PC-3 (cell line): ENCODE measurements around the gene U2AF1L4. TPM values are rescaled to one million over a fixed set of nuclear protein-coding genes. Genes with fewer than 3 reads are reported as not detected.

ENCODE experiments used
- ATAC-seq: fragments of 200-7000 bp; cut with Tn5 transposase; 2 replicates; pipeline ENCODE4 v1.9.1; 2020; ENCODE audit warnings: mild to moderate bottlenecking, moderate library complexity
- BruUV-seq: library from RNA; stranded (reverse); fragments of 400-500 nt; replicated peaks from 2 replicates; lab custom pipeline; 2021; lab: Mats Ljungman, UMichigan
- CTCF ChIA-PET: fragments of 300-600 bp; sonication (Branson Sonifier 250); formaldehyde crosslinking; loops from one replicate; lab custom pipeline; 2022; ENCODE audit warnings: antibody characterized with exemption; lab: Charles Lee
- POLR2A ChIA-PET: fragments of 300-600 bp; sonication (Branson Sonifier 250); formaldehyde crosslinking; loops from one replicate; lab custom pipeline; 2022; ENCODE audit warnings: antibody characterized with exemption; ENCODE audit not compliant: unreplicated experiment; lab: Charles Lee
- DNase-seq: peaks from one replicate; pipeline ENCODE4 v3.0.0-alpha.2; 2015
- H2AFZ ChIP-seq: fragments of 300-600 bp; sonication (generic); 2 replicates; pipeline ENCODE4 v1.6.0; 2016; ENCODE audit warnings: antibody characterized with exemption, low read length
- H3F3A ChIP-seq: fragments of 300-600 bp; sonication (generic); one replicate; pipeline ENCODE4 v1.6.0; 2017; ENCODE audit warnings: antibody characterized with exemption, low read length, control low read depth, mild to moderate bottlenecking; ENCODE audit not compliant: unreplicated experiment
- H3K27ac ChIP-seq: fragments of 300-600 bp; sonication (generic); 2 replicates; pipeline ENCODE4 v1.5.1; 2016; ENCODE audit warnings: mild to moderate bottlenecking, low read length
- H3K27me3 ChIP-seq: fragments of 300-600 bp; sonication (generic); 2 replicates; pipeline ENCODE4 v1.6.1; 2016; ENCODE audit warnings: low read length, mixed read lengths
- H3K36me3 ChIP-seq: fragments of 300-600 bp; sonication (generic); 2 replicates; pipeline ENCODE4 v1.6.1; 2016; ENCODE audit warnings: low read depth, mixed run types, low read length, mixed read lengths
- H3K4me1 ChIP-seq: fragments of 300-600 bp; sonication (generic); 2 replicates; pipeline ENCODE4 v1.5.1; 2016; ENCODE audit warnings: low read length; ENCODE audit not compliant: insufficient read depth
- H3K4me2 ChIP-seq: fragments of 300-600 bp; sonication (generic); 2 replicates; pipeline ENCODE4 v1.6.0; 2016; ENCODE audit warnings: low read length
- H3K4me3 ChIP-seq: fragments of 300-600 bp; sonication (generic); 2 replicates; pipeline ENCODE4 v1.5.1; 2016; ENCODE audit warnings: mild to moderate bottlenecking, low read length, mixed read lengths
- H3K79me2 ChIP-seq: fragments of 300-600 bp; sonication (generic); 2 replicates; pipeline ENCODE4 v1.6.1; 2017; ENCODE audit warnings: low read length, mixed read lengths
- H3K9ac ChIP-seq: fragments of 300-600 bp; sonication (generic); 2 replicates; pipeline ENCODE4 v1.6.0; 2016; ENCODE audit warnings: mild to moderate bottlenecking, low read length
- H3K9me2 ChIP-seq: fragments of 300-600 bp; sonication (generic); replicated peaks from 2 replicates; pipeline ENCODE4 v1.6.1; 2016; ENCODE audit warnings: mixed run types, low read length, mixed read lengths
- H3K9me3 ChIP-seq: fragments of 300-600 bp; sonication (generic); 2 replicates; pipeline ENCODE4 v1.6.1; 2016; ENCODE audit warnings: low read length, mixed read lengths
- H4K20me1 ChIP-seq: fragments of 300-600 bp; sonication (generic); 2 replicates; pipeline ENCODE4 v1.6.1; 2016; ENCODE audit warnings: low read length, mixed read lengths
- EZH2 ChIP-seq: fragments of 300-600 bp; sonication (generic); IDR thresholded peaks from one replicate; pipeline ENCODE4 v1.6.1; 2017; ENCODE audit warnings: antibody characterized with exemption, mild to moderate bottlenecking, low read length; ENCODE audit not compliant: unreplicated experiment
- EZH2phosphoT487 ChIP-seq: fragments of 300-600 bp; sonication (generic); IDR thresholded peaks from 2 replicates; pipeline ENCODE4 v1.6.1; 2018; ENCODE audit warnings: mild to moderate bottlenecking, antibody characterized with exemption, low read length, borderline replicate concordance
- intact Hi-C: fragments of 100-400 bp; cut with micrococcal nuclease; formaldehyde crosslinking; loops from 2 replicates; pipeline ENCODE4 v1.9.0; 2023
- total RNA-seq: library from RNA; depleted of rRNA; stranded (reverse); fragments of >200 nt; gene quantifications from 2 replicates; pipeline ENCODE4 v1.2.3, GENCODE V29; 2014
- TF ChIP-seq, protein P1 (sequence below): fragments of 300-600 bp; sonication (generic); conservative IDR thresholded peaks from 2 replicates; pipeline ENCODE4 v1.5.1; 2017; ENCODE audit warnings: antibody characterized with exemption, low read depth, mild to moderate bottlenecking, low read length

The U2AF1L4 gene
- total RNA-seq, 1 experiment from 2014 or later = 7.8 TPM

GRCh38 chr19:35768082-35768421, 22.8 kb upstream of the U2AF1L4 start:
- no peaks in the 10 kb centered on the region for H3K79me2 ChIP-seq
- no peak for ATAC-seq
- H3K4me2 ChIP-seq = no peak overlapping the region
- no peaks in the 10 kb centered on the region for H4K20me1 ChIP-seq
- BruUV-seq = no TSS peak
- H3K9me3 ChIP-seq = no peaks in the 10 kb centered on the region
- no peak overlapping the region for H3K27ac ChIP-seq
- peaks cover 6% of the 10 kb centered on the region; the same call in 1 of the 2 replicates for H3K4me1 ChIP-seq
- DNase-seq = no peak
- H3K4me3 ChIP-seq = no peak overlapping the region
- no peaks in the 10 kb centered on the region for H3K27me3 ChIP-seq
- H3K9ac ChIP-seq = no peak overlapping the region
- H3K36me3 ChIP-seq = no peaks in the 10 kb centered on the region
- ChIA-PET CTCF (no interaction called here), POLR2A (no interaction called here)
- intact Hi-C loops = no loop called here
- H3K9me2 ChIP-seq = no peaks in the 10 kb centered on the region
- no peak for TF ChIP-seq EZH2
- TF ChIP-seq, protein P1, sequence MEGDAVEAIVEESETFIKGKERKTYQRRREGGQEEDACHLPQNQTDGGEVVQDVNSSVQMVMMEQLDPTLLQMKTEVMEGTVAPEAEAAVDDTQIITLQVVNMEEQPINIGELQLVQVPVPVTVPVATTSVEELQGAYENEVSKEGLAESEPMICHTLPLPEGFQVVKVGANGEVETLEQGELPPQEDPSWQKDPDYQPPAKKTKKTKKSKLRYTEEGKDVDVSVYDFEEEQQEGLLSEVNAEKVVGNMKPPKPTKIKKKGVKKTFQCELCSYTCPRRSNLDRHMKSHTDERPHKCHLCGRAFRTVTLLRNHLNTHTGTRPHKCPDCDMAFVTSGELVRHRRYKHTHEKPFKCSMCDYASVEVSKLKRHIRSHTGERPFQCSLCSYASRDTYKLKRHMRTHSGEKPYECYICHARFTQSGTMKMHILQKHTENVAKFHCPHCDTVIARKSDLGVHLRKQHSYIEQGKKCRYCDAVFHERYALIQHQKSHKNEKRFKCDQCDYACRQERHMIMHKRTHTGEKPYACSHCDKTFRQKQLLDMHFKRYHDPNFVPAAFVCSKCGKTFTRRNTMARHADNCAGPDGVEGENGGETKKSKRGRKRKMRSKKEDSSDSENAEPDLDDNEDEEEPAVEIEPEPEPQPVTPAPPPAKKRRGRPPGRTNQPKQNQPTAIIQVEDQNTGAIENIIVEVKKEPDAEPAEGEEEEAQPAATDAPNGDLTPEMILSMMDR = no peak
- TF ChIP-seq EZH2phosphoT487 = no peak
- H2AFZ ChIP-seq = no peak overlapping the region
- no peaks in the 10 kb centered on the region for H3F3A ChIP-seq

DNA sequence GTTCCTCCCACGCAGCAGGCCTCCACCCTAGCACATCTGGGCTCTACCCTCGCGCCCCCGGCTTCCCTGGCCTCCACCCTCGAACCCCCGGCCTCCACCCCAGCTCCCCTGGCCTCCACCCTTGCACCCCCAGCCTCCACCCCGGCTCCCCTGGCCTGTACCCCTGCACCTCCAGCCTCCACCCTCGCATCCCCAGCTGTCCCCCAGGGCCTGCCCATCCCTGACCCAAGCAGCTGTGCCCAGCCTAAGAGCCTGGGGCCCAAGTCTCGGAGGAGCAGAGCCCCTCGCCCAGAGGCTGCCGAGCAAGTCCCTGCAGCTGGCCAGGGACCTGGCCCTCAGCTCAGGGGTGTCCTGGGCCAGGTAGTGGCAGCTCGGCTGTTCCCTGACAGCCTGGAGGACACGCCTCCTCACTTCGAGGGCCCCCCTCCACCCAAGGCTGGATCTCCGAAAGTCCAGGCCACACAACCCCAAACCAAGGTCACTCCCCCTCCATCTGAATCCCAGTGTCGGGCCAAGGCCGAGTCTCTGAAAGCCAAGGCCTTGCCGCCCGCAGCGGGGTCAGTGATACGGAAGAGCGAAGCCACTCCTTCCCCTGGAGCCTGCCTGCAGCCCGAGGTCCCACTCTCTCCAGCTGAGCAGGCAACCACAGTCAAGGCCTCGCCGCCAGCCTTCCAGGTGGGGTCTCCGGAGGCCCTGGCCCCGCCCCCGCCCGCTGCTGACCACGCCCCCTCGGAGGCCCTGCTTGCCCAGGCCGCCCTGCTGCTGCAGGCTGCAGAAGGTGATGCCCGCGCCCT, 22.3 kb upstream of the U2AF1L4 start:
- Histone ChIP-seq H3K27me3 (no peaks in the 10 kb centered on the region), H3K4me2 (no peak overlapping the region), H3K9ac (no peak overlapping the region), H3K9me3 (no peaks in the 10 kb centered on the region), H2AFZ (no peak overlapping the region), H3K9me2 (no peaks in the 10 kb centered on the region), H3K27ac (no peak overlapping the region), H3K4me1 (peaks cover 6% of the 10 kb centered on the region; the same call in 1 of the 2 replicates), H3K79me2 (no peaks in the 10 kb centered on the region), H3K36me3 (no peaks in the 10 kb centered on the region), H4K20me1 (no peaks in the 10 kb centered on the region), H3F3A (no peaks in the 10 kb centered on the region), H3K4me3 (no peak overlapping the region)
- ATAC-seq (no peak), DNase-seq (no peak)
- TF ChIP-seq EZH2 (no peak), EZH2phosphoT487 (no peak)
- TF ChIP-seq, protein P1 = no peak
- POLR2A ChIA-PET = no interaction called here
- intact Hi-C loops = no loop called here
- CTCF ChIA-PET = no interaction called here
- no TSS peak for BruUV-seq

DNA sequence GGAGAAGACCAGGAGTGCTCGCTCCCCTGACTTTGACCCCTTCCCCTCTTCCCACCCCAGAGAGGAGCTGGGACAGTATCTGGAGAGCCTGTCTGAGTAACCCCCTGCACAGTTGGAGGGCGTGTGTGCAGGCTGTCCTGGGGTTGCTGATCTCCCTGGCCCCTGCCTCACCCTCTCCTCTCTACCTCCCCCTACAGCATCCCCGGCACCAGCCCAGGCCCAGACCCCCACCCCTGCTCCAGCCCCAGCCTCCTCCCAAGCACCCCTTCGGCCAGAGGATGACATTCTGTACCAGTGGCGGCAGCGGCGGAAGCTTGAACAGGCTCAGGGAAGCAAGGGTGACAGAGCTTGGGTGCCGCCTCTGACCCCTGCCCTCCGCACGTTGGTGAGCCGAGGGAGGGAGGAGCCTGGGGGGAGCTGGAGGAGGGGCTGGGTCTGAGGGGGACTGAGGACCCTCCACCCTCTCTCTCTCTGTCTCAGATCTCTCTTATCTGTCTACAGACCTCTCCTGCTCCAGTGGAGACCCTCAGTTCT, 21.4 kb upstream of the U2AF1L4 start:
- intact Hi-C loops = no loop called here
- POLR2A ChIA-PET = no interaction called here
- no peaks in the 10 kb centered on the region for H3K36me3 ChIP-seq

More for the DNA sequence above, 21.4 kb upstream of the U2AF1L4 start:
- Histone ChIP-seq H3K4me2 (no peak overlapping the region), H3K79me2 (no peaks in the 10 kb centered on the region), H3K4me1 (peaks cover 6% of the 10 kb centered on the region; the same call in 1 of the 2 replicates), H3F3A (no peaks in the 10 kb centered on the region), H4K20me1 (no peaks in the 10 kb centered on the region), H3K27ac (no peak overlapping the region), H3K4me3 (no peak overlapping the region), H2AFZ (no peak overlapping the region), H3K9me3 (no peaks in the 10 kb centered on the region), H3K27me3 (no peaks in the 10 kb centered on the region), H3K9ac (no peak overlapping the region), H3K9me2 (no peaks in the 10 kb centered on the region)
- no peak for TF ChIP-seq EZH2phosphoT487
- TF ChIP-seq, protein P1 = no peak
- TF ChIP-seq EZH2 = no peak
- CTCF ChIA-PET = no interaction called here
- no TSS peak for BruUV-seq
- ATAC-seq = no peak
- DNase-seq = no peak
